HEK293T (cell line): ENCODE measurements around the gene DOCK7.

Experiments
- ARNT ChIP-seq: fragments of 450-650 bp; IDR thresholded peaks from 2 replicates; pipeline ENCODE4 v1.6.1; 2017; ENCODE audit warnings: mild to moderate bottlenecking
- BHLHE40 ChIP-seq: fragments of 450-650 bp; IDR thresholded peaks from 2 replicates; pipeline ENCODE4 v1.6.1; 2016; ENCODE audit warnings: mild to moderate bottlenecking, moderate library complexity, borderline replicate concordance
- CTBP1 ChIP-seq: fragments of 450-650 bp; IDR thresholded peaks from 2 replicates; pipeline ENCODE4 v1.6.1; 2016; ENCODE audit warnings: borderline replicate concordance
- FOXK2 ChIP-seq: fragments of 450-650 bp; IDR thresholded peaks from 2 replicates; pipeline ENCODE4 v1.6.1; 2016; ENCODE audit warnings: mild to moderate bottlenecking
- FOXM1 ChIP-seq: fragments of 450-650 bp; IDR thresholded peaks from 2 replicates; pipeline ENCODE4 v1.6.1; 2017; ENCODE audit warnings: mild to moderate bottlenecking, borderline replicate concordance
- HDGF ChIP-seq: fragments of 450-650 bp; IDR thresholded peaks from 2 replicates; pipeline ENCODE4 v1.6.1; 2017; ENCODE audit warnings: antibody characterized with exemption, borderline replicate concordance
- L3MBTL2 ChIP-seq: fragments of 450-650 bp; conservative IDR thresholded peaks from 2 replicates; pipeline ENCODE4 v1.6.1; 2016; ENCODE audit warnings: mild to moderate bottlenecking
- NFRKB ChIP-seq: fragments of 450-650 bp; IDR thresholded peaks from 2 replicates; pipeline ENCODE4 v1.6.1; 2016; ENCODE audit warnings: mild to moderate bottlenecking, moderate library complexity
- SP1 ChIP-seq: fragments of 450-650 bp; IDR thresholded peaks from 2 replicates; pipeline ENCODE4 v1.6.1; 2017
- SUZ12 ChIP-seq: fragments of 450-650 bp; IDR thresholded peaks from 2 replicates; pipeline ENCODE4 v1.6.1; 2016; ENCODE audit warnings: mild to moderate bottlenecking
- TARDBP ChIP-seq: fragments of 450-650 bp; IDR thresholded peaks from 2 replicates; pipeline ENCODE4 v1.6.1; 2016
- ZNF384 ChIP-seq: fragments of 450-650 bp; IDR thresholded peaks from 2 replicates; pipeline ENCODE4 v1.6.1; 2016

DNA sequence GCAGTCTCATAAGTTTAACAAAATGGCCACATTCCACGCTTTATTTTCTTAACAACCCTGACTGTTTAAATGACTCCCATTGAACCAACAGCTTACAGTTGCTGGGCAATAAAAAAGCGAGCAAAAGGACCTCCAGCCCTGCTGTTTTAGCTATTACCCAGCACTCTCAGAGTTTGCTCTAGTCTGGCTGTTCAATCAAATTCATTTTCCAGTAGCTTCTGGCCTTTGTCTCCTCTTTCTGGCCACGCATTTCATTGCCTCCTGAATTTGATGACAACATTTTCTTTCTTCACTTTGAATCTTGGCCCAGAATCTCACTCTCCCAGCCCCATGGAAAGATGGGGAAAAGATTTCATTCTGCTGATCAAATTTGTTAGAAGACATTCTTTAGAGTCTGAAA, 44.1 kb upstream of the DOCK7 start:
- TF ChIP-seq SP1 = no peak
- TF ChIP-seq HDGF = no peak
- TF ChIP-seq ZNF384 = no peak
- TF ChIP-seq ARNT = no peak
- TF ChIP-seq CTBP1 = no peak
- TF ChIP-seq TARDBP = no peak
- TF ChIP-seq FOXM1 = no peak
- no peak for TF ChIP-seq NFRKB
- TF ChIP-seq FOXK2 = no peak
- TF ChIP-seq BHLHE40 = no peak
- TF ChIP-seq SUZ12 = no peak
- TF ChIP-seq L3MBTL2 = no peak
